OCI-LY7 (cell line): Measurements from ENCODE around the gene NRN1L. TPM values are rescaled to one million over a fixed set of nuclear protein-coding genes. Genes with fewer than 3 reads are reported as not detected.

Experiments
- BruUV-seq: library from RNA; stranded (reverse); fragments of 400-500 nt; replicated peaks from 2 replicates; lab custom pipeline; 2021; lab: Mats Ljungman, UMichigan
- CTCF ChIA-PET: fragments of 300-600 bp; sonication (Branson Sonifier 250); formaldehyde crosslinking; loops from one replicate; lab custom pipeline; 2022; ENCODE audit warnings: antibody characterized with exemption; ENCODE audit not compliant: unreplicated experiment; lab: Charles Lee
- POLR2A ChIA-PET: fragments of 300-600 bp; sonication (Branson Sonifier 250); formaldehyde crosslinking; loops from one replicate; lab custom pipeline; 2022; ENCODE audit warnings: antibody characterized with exemption; lab: Charles Lee
- DNase-seq: peaks from one replicate; pipeline ENCODE4 v3.0.0-alpha.2; 2015; ENCODE audit warnings: low spot score
- H2AFZ ChIP-seq: fragments of 200-600 bp; sonication (generic), shearing (Covaris generic); 2 replicates; pipeline ENCODE4 v1.6.1; 2014; ENCODE audit warnings: mild to moderate bottlenecking, antibody characterized with exemption, low read length, moderate library complexity
- H3K27ac ChIP-seq: fragments of 200-600 bp; sonication (generic); 2 replicates; pipeline ENCODE4 v1.5.1; 2014; ENCODE audit warnings: mixed run types, low read depth, mild to moderate bottlenecking, moderate library complexity, low read length, inconsistent platforms; ENCODE audit not compliant: poor library complexity, severe bottlenecking
- H3K36me3 ChIP-seq: fragments of 200-600 bp; sonication (generic); 2 replicates; pipeline ENCODE4 v1.6.1; 2014; ENCODE audit warnings: mild to moderate bottlenecking, antibody characterized with exemption, low read length, moderate library complexity, mixed read lengths; ENCODE audit not compliant: insufficient read depth
- H3K4me1 ChIP-seq: fragments of 200-600 bp; sonication (generic); 2 replicates; pipeline ENCODE4 v1.5.1; 2014; ENCODE audit warnings: mild to moderate bottlenecking, low read length; ENCODE audit not compliant: insufficient read depth, poor library complexity, severe bottlenecking
- H3K4me2 ChIP-seq: fragments of 200-600 bp; sonication (generic); 2 replicates; pipeline ENCODE4 v1.6.1; 2014; ENCODE audit warnings: mild to moderate bottlenecking, low read length
- H3K4me3 ChIP-seq: fragments of 200-600 bp; sonication (generic); 2 replicates; pipeline ENCODE4 v1.5.1; 2014; ENCODE audit warnings: mild to moderate bottlenecking, low read depth, low read length; ENCODE audit not compliant: poor library complexity, severe bottlenecking
- H3K79me2 ChIP-seq: fragments of 200-600 bp; sonication (generic); 2 replicates; pipeline ENCODE4 v1.6.1; 2016; ENCODE audit warnings: low read depth, mild to moderate bottlenecking, low read length, moderate library complexity, mixed read lengths; ENCODE audit not compliant: insufficient read depth
- H3K9me2 ChIP-seq: fragments of 200-600 bp; sonication (generic); 2 replicates; pipeline ENCODE4 v1.6.1; 2016; ENCODE audit warnings: mild to moderate bottlenecking, low read length, mixed read lengths; ENCODE audit not compliant: insufficient read depth
- H3K9me3 ChIP-seq: fragments of 200-600 bp; sonication (generic); 2 replicates; pipeline ENCODE4 v1.6.1; 2014; ENCODE audit warnings: mild to moderate bottlenecking, mixed run types, low read length, mixed read lengths
- H4K20me1 ChIP-seq: fragments of 200-600 bp; sonication (generic); 2 replicates; pipeline ENCODE4 v1.6.1; 2014; ENCODE audit warnings: mild to moderate bottlenecking, antibody characterized with exemption, low read length, moderate library complexity, mixed read lengths; ENCODE audit not compliant: insufficient read depth
- EZH2phosphoT487 ChIP-seq: fragments of 200-600 bp; sonication (generic); IDR thresholded peaks from 2 replicates; pipeline ENCODE4 v1.6.1; 2018; ENCODE audit warnings: low read depth, borderline replicate concordance, mild to moderate bottlenecking, mixed run types, antibody characterized with exemption, low read length, moderate library complexity, mixed read lengths
- intact Hi-C: fragments of 100-400 bp; cut with micrococcal nuclease; formaldehyde crosslinking; loops from one replicate; pipeline ENCODE4 v1.10.0; 2022; ENCODE audit not compliant: unreplicated experiment
- total RNA-seq, 2 experiments: library from RNA; depleted of rRNA in 1 of 2; stranded (reverse); fragments of >200 nt in 1 of 2; shearing (Covaris generic) in 1 of 2; gene quantifications; 2 replicates each; pipeline ENCODE4 v1.2.3, GENCODE V29; 2014 to 2022
- TF ChIP-seq, protein P1 (sequence below): fragments of 200-600 bp; sonication (generic); conservative IDR thresholded peaks from 2 replicates; pipeline ENCODE4 v1.5.1; 2014; ENCODE audit warnings: mild to moderate bottlenecking, antibody characterized with exemption, low read length, moderate library complexity, mixed read lengths

The NRN1L gene
- total RNA-seq, 2 experiments from 2014 or later, result 0.66 to 0.80 TPM

DNA sequence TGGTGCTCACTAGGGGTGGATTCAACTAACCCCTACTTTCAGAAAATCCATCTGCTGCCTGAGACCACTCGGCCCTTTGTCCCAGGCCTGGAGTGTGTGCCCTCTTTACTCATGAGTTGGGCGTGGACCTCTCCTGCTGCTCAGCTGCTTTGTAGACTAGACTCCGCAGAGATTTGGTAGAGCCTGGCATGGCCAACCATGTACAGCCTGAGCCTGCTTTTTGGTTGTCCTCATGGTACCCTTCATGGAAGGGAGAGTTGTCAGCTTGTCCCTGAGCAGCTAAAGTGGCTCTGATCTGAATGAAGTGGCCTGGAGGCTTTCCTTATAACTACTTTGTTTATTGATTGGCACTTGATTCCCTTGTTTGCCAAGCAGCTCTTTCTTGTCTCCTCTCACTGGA, 10.3 kb upstream of the NRN1L start:
- Histone ChIP-seq H3K9me2 (no peaks in the 10 kb centered on the region), H3K9me3 (no peaks in the 10 kb centered on the region), H3K27ac (no peak overlapping the region), H3K4me2 (peak overlapping the region; percentile 83), H3K4me1 (peaks cover 23% of the 10 kb centered on the region), H3K4me3 (peak overlapping the region; percentile 95), H3K36me3 (peaks cover 69% of the 10 kb centered on the region), H4K20me1 (no peaks in the 10 kb centered on the region), H3K79me2 (peaks cover 29% of the 10 kb centered on the region), H2AFZ (no peak overlapping the region)
- CTCF ChIA-PET, result interaction anchor here (0.6 to 1.3 kb wide), 2 partner anchors 29 to 31 kb away, joined by 3 read pairs; no protein-coding TSS in a partner anchor
- DNase-seq, result no peak
- BruUV-seq, result no TSS peak
- TF ChIP-seq EZH2phosphoT487, result no peak
- TF ChIP-seq, protein P1, sequence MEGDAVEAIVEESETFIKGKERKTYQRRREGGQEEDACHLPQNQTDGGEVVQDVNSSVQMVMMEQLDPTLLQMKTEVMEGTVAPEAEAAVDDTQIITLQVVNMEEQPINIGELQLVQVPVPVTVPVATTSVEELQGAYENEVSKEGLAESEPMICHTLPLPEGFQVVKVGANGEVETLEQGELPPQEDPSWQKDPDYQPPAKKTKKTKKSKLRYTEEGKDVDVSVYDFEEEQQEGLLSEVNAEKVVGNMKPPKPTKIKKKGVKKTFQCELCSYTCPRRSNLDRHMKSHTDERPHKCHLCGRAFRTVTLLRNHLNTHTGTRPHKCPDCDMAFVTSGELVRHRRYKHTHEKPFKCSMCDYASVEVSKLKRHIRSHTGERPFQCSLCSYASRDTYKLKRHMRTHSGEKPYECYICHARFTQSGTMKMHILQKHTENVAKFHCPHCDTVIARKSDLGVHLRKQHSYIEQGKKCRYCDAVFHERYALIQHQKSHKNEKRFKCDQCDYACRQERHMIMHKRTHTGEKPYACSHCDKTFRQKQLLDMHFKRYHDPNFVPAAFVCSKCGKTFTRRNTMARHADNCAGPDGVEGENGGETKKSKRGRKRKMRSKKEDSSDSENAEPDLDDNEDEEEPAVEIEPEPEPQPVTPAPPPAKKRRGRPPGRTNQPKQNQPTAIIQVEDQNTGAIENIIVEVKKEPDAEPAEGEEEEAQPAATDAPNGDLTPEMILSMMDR, result no peak
- intact Hi-C loops, result no loop called here
- POLR2A ChIA-PET, result interaction anchor here (1.2 kb wide), 2 partner anchors 26 to 29 kb away, joined by 3 to 4 read pairs; no protein-coding TSS in a partner anchor

DNA sequence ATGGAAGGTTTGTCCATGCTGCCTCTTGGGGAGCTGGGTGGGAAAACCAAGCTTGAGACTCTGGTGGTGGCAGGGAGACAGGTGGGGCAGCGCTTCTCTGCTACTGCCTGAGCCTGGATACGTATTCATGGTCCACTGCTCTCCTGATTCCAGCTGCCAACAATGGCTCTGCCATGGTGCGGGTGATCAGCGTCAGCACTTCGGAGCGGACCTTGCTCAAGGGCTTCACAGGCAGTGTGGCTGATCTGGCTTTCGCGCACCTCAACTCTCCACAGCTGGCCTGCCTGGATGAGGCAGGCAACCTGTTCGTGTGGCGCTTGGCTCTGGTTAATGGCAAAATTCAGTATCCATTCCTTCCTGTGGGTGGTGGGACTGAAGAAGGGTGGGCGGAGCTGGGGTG, 7.6 kb upstream of the NRN1L start:
- no TSS peak for BruUV-seq
- H3K27ac ChIP-seq, result no peak overlapping the region
- peaks cover 23% of the 10 kb centered on the region for H3K4me1 ChIP-seq
- ChIA-PET POLR2A (no interaction called here), CTCF (no interaction called here)
- intact Hi-C loops, result no loop called here
- H3K9me2 ChIP-seq, result no peaks in the 10 kb centered on the region
- H3K4me2 ChIP-seq, result no peak overlapping the region
- no peak overlapping the region for H2AFZ ChIP-seq
- no peaks in the 10 kb centered on the region for H4K20me1 ChIP-seq
- H3K9me3 ChIP-seq, result no peaks in the 10 kb centered on the region
- TF ChIP-seq, protein P1, result no peak
- no peak for TF ChIP-seq EZH2phosphoT487
- peaks cover 29% of the 10 kb centered on the region for H3K79me2 ChIP-seq
- DNase-seq, result no peak
- no peak overlapping the region for H3K4me3 ChIP-seq
- peaks cover 70% of the 10 kb centered on the region for H3K36me3 ChIP-seq

DNA sequence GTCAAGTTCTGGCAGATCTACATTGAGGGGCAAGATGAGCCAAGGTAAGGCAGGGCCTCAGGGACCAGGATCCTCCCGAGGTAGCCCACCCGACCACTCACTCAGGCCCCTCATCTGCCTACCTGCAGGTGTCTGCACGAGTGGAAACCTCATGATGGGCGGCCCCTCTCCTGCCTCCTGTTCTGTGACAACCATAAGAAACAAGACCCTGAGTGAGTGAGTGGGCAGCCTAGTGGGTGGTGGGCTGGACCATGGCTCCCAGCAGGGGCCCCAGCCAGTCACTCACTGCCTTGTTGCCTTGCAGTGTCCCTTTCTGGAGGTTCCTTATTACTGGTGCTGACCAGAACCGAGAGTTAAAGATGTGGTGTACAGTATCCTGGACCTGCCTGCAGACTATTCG, 6.5 kb upstream of the NRN1L start:
- Histone ChIP-seq H4K20me1 (no peaks in the 10 kb centered on the region), H3K4me2 (no peak overlapping the region), H3K9me2 (no peaks in the 10 kb centered on the region), H3K4me1 (peaks cover 15% of the 10 kb centered on the region), H2AFZ (no peak overlapping the region), H3K4me3 (no peak overlapping the region), H3K36me3 (peaks cover 79% of the 10 kb centered on the region), H3K79me2 (peaks cover 26% of the 10 kb centered on the region), H3K27ac (no peak overlapping the region), H3K9me3 (no peaks in the 10 kb centered on the region)
- TF ChIP-seq, protein P1, result no peak
- no peak for TF ChIP-seq EZH2phosphoT487
- intact Hi-C loops, result no loop called here
- BruUV-seq, result TSS peak; percentile 3
- DNase-seq, result no peak
- ChIA-PET CTCF (no interaction called here), POLR2A (no interaction called here)
